Activated CD4-positive, alpha-beta T cell treated with anti-CD3 and anti-CD28 coated beads, Interleukin-2, amount 50 U/mL, for 16 hours (primary cell): Measurements from ENCODE around the gene CCDC148.
A peak's percentile ranks its signal among the peaks of the same experiment; 100 is the strongest.

ENCODE experiments used
- DNase-seq: peaks from one replicate; pipeline ENCODE4 v3.0.0-alpha.2; 2020

Gene CCDC148

DNA sequence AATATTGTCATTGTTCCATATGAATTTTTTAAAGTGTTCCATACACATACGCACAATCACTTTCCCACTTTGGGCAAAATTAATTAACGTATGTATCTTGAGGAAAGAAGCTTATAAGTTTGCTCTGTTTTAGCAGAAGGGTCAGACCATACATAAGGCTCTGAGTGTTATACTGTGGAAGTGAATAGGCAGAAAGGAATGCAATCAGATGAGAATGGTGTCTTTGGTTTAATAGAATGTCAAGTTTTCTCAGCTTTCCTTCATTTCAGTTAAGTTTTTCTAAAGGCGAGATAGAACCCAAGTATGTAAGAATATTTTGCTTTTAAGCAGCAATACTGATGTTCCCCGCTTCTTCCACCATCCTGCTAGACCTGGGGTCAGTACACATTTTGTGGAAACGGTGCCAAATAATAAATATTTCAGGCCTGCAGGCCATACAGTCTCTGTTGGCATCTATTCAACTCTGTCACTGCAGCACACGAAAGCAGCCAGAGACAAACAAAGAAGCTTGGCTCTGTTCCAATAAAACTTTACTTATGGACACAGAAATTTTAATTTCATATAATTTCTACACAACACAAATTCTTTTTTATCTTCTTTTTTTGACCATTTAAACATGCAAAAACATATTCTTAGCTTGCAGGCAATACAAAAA is 254.3 kb downstream of the CCDC148 start:
- DNase-seq: no peak

DNA sequence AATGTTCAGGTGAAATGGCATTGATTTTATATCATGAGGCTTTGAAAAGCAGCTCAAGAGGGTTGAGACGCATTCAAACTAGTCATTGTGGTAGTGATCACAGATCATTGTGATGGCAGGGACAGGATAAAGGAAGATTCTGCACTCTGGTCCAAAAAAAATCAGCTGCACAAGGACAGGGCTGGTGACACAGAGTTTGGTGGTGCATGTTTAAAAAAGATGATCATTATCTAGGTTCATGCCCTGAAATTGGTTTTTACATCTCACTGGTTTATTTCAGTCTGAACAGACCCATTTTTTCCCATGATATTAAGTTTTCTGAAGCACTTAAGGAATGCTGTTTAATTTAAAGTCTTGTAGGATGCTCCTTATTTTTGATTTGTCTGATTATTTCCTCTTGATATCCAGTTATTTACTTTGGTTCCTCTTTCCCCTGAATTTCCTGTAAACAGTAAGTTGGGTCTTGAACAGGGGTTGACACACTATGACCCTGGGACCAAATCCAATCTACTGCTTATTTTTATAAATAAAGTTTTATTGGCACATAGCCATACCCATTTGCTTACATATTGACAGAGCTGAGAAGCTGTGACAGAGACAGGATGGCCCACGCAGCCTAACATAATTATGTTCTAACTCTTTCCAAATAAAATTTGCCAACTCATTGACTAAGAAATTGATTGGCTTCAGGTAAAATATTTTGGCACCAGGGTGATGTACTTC is 256.5 kb downstream of the CCDC148 start:
- DNase-seq: no peak

DNA sequence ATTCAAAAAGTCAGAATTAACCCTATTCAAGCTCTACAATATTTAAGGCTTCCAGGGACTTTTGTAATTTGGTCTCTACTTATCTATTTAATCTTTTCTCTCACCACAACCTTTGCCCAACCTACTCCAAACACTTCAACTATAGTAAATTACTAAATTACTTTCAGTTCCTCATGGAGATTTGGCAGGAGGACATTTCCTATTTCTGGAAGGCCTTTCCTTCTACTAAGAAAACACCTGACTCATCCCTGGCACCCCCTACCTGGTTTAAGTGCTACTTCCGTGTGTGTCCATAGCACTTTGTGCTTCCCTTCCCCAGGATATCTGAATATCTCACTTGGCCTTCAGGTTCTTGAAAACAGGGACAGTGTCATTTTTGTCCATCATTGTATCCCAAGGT is 258.6 kb downstream of the CCDC148 start:
- DNase-seq: no peak

DNA sequence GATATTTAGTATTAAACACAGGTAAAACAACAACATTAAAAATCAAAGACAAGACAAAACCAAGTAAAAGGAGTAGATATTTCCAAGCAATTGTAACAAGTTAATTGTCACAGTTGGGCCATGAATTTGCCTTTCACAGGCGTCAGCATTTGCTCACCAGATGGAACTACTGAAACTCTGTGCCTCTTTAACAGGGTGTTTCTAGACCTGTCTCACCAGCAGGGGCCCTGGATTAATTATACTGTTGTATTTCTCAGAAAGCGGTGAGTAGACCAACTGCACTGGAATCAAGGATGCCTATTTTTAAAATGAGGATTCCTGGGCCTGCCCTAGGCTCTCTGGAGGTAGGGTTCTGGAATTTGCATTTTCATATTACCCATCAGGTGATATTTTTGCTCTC is 262.3 kb downstream of the CCDC148 start:
- DNase-seq: no peak

DNA sequence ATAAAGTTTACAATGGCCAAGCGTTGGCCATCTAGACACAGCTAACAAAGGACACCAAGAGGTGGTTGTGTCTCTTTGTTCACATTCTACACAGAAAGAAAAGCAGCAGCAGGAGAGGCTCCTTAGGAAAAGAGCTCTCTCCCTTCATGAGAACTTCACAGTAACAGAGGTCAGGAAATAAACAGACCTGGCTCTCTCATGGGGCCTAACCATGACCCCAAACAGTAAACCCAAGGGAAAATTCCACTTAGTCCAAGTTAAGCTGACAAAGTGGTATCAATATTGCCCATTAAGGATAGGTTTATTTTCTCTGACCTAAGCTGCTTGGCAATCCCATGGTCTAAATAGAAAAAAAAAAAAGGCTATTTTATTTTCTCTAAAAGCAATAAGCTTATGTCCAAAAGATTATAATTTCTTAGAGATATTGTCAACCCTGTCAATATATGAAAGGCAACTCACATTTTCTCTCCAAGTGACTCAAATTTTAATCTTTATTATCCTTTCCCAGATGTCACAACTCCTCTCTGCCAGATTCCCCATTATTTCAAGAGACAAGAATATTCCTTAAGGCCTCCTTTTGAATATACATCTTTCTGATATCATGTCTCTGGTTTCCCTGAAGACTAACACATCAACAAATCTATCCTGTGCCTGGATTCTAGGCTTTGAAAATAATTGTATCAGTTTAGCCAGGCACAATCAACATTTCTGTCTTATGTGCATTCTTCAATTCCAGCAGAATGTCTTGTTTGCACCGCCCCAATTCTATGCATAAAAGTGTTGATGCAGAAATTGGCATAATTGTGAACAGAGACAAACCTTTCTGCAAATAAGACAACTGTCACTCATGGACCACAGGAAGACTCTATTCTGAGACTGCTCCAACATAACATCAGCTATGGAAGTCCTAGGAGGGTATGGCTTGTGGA is 263.8 kb downstream of the CCDC148 start:
- no peak for DNase-seq

DNA sequence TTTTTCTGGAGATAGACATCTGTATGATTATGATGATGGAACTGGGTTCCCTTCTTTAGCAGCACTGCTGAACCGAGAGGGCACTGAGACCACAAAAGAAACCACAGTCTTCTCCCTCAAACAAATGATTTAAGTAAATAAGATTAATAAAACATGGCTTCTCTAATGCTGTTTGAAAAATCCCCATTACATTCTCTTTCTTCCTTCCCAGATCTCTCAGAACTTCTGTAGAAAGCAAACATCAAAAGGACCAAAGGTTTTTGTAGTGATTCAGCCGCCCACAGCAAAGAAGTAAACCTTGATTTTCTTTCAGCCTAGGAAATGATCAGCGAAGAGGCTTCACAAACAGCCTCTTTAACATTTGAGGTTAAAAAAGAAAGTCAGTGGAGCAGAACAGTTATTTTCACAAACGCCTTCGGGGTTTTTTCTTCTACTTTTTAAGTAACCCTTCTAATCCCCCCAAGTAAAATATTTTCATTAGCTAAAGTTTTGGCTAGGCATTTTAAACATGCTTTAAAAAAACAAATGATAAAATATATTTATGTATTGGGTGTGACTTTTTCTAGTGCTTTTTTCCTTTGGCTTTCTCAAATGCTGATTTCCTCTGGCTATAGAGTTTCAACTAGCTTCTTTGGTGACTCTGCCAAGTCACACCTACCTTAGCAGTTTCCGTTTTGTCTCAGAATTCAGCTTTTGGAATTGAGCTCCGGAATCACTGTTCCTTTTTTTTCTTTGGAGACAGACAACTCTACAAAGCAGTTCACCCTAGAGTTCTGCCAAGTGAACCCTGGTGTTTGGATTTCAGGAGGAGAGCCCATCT is 265.3 kb downstream of the CCDC148 start:
- DNase-seq: peak; percentile 12

DNA sequence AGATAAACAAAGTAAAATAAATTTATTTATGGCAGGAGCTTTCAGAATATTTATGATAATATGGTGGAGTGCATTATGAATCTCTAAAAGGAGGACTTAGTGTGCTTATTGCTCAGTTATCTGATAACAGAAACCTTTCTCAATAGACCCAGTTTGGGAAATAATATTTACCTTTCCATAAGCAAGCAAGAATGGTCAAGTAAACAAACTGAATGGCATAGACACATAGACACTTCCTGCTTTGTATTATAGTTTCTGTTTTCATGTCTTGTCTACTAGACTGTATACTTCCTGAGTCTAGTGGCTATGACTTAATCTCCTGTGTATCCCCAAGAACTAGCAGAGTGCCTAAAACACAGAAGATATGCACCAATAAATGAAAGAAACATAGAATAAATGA is 267.0 kb downstream of the CCDC148 start:
- DNase-seq: no peak

DNA sequence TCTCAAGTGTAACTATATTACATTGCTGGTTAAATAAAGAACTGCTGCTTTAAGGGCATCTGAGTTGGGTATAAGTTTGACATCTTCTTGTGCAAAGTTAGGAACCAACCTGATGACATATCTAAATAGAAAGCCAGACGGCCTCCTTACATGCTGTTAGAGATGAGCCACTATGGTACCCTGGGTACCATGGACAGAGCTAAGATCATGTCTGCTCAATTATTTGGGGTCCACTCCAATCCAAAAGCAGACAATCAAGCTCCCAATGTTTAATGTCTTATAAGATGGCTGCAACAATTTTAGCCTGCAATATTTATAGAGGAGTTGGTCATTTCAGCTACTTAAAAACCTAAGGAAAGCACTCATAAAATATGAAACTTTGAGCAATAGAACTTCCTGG is 268.6 kb downstream of the CCDC148 start:
- no peak for DNase-seq

DNA sequence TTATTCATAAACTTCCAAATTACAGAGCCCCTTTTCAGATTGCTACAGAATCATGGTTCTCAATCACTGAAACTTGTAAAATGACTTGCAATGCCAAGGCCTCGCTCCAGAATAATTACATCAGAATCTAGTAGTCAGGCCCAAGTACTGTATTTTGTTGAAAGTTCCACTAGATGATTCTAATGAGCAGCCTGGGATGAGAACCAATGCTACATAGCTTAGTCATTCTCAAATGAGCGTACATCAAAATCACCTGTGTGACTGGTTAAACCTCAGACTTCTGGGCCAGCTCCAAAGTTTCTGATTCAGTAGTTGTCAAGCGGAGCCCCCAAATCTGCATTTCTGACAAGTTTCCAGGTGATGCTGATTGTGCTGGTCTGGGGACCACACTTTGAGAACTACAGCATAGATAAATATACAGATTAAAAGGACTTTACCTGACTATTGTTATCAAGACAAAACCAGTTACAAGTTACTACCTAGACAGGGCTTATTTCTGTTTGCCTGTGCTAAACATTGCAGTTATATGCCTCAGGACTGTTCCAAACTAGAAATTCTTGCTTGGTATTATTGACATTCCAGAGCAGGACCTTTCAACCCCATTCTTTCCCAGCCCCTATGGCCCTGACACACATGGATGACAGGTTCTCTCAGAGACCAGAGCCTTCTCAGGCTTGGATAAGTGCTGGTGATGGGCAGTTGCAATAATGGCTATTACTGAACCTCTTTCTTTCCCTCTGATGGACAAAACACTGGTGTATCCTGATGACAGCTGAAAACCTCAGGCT is 271.8 kb downstream of the CCDC148 start:
- no peak for DNase-seq

DNA sequence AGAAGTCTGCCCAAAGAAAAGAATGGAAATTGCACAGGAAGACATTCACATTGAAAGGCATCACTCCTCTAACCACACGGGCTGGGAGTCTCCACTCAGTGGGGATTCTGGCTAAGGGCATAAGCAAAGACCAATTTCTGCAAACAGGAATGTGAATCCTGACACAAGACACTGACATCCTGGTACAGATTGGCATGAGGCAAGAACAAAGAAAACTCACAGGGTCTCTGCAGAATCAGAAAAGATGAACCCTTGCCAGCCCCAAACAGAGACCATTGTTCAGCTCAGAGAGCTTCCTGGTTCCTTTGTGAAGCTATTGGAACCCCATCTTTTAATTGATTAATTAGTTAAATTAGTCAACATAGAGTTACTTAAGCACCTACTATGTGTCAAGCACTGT is 272.6 kb downstream of the CCDC148 start:
- no peak for DNase-seq

DNA sequence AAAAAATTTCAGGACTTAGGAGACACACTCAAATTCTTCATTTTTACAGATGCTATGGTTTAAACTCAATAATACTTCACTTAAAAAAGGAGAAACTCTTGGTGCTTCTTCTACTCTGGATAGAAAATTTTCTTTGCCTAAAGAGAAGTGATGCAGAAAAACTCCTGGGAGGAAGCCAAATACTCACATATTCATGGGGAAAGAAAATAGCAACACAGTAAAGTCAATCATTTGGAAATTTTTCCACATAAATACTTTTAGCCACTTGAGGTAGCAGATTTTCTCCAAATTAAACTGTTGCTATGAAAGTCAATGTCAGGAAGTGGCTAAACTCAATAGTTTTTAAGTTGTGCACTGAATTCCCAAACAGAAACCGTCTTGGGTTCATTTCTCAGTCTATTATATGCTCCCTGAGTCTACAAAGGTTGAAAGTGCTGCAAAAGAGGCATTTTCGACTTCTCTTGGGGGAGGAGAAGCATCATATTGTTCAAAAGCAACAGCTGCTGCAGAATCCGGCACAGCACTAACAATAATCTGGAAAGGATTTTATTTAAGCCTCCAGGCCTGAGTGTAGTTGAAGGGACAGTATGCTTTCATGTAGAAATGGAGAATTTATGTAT is 273.8 kb downstream of the CCDC148 start:
- DNase-seq: no peak

DNA sequence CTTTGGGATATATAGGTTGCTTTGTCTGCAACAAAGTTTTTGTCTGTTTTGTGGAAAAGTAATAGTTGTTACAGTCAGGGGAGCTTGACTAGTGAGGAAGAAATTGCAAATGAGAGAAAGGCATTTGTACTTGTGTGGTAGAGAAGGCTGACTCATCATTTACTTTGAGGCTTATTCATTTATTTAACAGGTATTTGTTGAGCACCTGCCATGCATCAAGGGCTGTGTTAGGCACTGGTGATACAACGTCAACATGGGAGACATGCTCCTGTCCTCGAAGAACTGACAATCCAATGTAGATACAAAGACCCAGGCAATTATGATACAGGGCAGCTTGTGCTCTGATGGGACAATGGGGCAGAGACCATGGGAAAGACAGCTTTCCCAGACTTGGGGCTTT is 275.4 kb downstream of the CCDC148 start:
- no peak for DNase-seq

DNA sequence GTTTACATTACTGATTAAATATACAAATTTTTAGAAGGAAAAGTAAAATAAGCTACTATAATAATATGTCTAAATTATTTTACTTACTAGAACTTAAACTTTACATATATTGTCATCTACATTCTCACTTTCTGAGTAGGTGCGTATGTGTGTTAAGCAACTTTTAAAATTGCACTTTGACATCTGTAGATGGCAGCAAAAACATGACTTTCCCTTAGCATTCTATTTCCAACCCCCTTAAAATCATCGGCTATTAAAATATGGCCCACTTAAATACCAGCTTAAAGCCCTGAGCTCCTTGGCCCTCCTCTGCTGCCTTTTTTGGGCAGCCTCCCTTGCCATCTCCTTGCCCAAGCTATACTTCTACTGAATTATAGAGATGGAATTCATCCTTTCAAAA is 276.9 kb downstream of the CCDC148 start:
- DNase-seq: no peak

DNA sequence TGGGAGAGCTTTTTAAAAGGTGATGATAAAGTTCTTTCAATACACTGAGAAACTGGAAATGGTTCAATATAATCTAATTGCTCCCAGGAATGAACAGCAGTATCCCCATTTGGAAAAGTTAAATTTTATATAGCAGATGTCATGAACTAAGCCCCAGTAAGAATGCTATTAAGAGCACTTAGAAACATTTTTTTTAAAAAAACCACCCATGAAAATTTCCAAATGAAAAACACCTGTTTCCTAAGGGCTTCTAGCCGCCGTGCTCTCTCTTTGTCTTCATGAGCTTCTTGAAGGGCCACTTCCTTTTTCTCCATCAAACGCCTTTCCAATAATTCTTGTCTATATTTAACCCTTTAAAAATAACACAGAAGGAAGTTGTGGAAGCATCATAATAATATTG is 277.9 kb downstream of the CCDC148 start:
- DNase-seq: no peak

DNA sequence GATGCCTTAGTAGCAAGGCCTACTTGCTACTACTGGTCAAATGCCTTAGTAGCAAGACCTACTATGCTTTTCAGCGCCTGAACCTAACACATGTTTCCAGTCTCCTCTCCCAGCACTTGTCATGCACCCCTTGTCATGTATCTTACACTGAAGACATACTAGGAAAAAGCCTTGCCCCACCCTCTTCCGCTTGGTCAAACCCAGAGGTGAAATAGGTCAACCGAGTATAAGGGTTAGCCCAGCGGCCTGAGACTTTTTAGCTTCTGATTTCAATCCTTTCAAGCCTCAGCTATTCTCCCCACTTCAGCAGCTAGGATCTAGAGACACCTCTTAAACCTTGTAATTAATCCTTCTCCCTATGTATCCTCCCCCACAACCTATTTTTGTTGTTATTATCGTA is 281.6 kb downstream of the CCDC148 start:
- no peak for DNase-seq

DNA sequence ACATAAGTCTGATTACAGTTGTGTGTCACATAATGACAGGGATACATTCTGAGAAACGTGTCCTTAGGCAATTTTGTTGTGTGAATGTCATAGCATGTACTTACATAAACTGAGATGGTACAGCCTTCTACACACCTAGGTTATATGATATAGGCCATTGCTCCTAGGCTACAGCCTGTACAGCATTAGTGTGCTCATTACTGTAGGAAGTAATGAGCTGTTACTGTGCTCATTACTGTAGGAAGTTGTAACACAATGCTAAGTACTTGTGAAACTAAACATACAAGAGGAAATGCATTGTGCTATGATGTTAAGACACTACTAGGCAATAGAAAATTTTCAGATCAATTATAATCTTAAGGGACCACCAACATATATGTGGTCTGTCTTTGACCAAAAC is 282.1 kb downstream of the CCDC148 start:
- no peak for DNase-seq

DNA sequence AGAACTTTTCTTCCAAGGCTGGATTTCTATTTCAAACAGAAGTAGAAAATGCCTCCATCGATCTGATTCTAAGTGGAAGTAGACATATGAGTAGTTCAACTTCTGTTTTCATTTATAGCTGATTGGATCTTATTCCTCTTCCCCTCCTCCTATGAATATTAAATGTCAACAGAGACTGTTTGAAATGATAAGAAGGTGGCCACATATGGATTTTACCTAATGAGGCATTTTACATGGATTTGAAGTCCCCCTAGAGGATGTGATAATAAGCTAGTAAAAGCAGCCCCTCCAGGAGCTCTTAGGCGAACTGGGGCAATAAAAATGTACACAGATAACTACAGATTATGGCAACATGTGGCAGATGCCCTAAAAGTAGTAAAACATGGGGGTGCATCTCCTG is 283.8 kb downstream of the CCDC148 start:
- DNase-seq: no peak

DNA sequence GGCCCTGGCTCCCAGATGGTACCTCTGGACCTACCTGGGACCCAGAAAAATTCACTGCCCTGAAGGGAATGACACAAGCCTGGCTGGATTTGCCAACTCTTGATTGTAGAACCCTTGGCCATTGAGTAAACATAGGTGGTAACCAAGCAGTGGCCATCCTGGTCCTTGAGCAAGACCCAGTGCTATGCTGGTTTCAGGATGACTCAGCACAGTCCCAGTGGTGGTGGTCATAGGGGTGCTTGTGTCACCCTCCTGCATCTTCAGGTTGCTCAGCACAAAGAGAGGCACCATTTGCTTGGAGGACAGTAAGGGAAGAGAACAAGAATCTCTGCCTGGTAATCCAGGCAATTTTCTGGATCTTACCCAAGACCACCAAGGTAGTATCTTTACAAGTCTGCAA is 302.0 kb downstream of the CCDC148 start:
- DNase-seq: no peak

DNA sequence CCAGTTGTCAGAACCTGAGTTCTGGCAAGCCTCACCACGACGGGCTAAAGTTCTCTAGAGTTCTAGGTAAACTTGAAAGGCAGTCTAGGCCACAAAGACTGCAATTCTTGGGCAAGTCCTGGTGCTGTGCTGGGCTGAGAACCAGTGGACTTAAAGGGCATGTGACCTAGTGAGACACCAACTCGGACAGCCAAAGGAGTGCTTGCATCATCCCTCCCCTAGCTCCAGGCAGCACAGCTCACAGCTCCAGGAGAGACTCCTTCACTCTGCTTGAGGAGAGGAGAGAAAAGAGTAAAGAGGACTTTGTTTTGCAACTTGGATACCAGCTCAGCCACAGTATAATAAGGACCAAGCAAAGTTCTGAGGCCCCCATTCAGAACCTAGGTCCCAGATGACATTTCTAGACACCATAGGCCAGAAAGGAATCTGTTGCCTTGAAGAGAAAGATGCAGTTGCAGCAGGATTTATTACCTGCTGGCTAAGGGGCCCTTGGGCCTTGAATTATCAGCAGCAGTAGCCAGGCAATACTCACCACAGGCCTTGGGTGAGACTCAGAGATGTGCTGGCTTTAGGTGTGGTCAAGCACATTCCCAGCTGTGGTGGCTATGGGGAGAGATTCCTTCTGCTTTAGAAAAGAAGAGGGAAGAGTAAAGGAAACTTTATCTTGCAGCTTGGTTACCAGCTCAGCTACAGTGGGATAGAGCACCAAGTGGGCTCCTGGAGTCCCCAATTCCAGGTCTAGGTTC is 303.1 kb downstream of the CCDC148 start:
- no peak for DNase-seq

DNA sequence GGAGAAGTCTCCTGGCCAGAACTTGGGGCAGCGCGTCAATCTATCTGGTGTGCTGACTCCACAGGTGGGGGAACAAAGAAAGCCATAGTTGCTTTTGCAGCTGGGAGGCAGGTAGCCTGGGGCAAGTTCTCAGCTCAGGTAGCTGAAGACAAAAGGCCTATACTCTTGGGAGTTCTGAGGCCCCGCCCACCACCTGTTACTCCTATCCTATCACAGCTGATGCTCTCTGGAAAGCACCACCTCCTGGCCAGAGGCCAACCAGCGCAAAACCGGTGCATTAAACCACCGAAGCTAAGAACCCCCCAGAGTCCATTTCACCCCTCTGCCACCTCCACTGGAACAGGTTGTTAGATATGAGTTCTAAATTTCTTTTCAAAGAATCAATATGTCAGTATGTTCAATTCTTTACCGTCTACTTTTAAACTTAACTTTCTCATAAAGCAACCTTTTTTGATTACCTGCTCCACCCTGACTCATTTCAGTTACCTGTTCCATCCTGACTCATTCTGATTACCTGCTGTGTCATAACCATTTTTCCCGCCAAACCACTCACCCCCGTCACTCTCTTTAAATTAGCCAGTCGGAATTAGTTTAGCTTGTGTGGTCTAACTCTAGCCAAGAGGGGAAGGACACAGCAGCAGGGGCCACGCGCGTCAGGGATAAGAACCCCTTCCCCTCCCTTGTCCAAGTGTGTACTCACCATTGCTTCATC is 311.5 kb downstream of the CCDC148 start:
- DNase-seq: no peak
